ENCODE results near the gene TTC23L. TPM values are rescaled to one million over a fixed set of nuclear protein-coding genes. Genes with fewer than 3 reads are reported as not detected.

Gene TTC23L
- total RNA-seq, 4 donors from 2014 or later = 0.15 to 2.0 TPM; not detected in 2

DNA sequence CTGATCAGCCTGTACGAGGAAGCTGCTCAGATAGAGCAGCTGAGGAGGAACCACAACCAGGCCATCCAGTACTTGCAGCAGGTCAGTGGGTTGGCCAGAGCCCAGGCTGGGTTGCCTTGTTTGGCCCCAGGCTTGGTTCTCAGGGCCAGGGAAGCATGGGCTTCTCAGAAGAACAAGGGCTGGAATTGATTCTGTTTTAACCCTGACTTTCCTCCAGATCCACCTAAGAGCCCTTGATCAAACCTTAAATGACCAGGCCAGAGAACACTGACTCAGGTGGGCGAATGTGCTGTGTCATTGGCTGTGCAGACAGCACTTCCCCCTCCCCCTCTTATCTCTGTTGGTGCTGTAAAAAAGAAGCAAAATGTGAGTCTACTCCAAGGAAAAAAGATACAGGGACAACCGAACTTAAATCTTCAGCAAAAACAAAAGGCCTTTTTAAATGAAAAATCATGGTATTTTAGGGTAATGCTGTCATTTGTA is 28.1 kb downstream of the TTC23L start:
- no peak overlapping the region for H3K4me3 ChIP-seq
- H3K27ac ChIP-seq = no peak overlapping the region
- no peaks in the 10 kb centered on the region for H3K9me3 ChIP-seq
- no peaks in the 10 kb centered on the region for H3K27me3 ChIP-seq
- intact Hi-C loops (cut with DNase I; ENCODE audit: low total_unique reads) = no loop called here
- TF ChIP-seq, protein P1, sequence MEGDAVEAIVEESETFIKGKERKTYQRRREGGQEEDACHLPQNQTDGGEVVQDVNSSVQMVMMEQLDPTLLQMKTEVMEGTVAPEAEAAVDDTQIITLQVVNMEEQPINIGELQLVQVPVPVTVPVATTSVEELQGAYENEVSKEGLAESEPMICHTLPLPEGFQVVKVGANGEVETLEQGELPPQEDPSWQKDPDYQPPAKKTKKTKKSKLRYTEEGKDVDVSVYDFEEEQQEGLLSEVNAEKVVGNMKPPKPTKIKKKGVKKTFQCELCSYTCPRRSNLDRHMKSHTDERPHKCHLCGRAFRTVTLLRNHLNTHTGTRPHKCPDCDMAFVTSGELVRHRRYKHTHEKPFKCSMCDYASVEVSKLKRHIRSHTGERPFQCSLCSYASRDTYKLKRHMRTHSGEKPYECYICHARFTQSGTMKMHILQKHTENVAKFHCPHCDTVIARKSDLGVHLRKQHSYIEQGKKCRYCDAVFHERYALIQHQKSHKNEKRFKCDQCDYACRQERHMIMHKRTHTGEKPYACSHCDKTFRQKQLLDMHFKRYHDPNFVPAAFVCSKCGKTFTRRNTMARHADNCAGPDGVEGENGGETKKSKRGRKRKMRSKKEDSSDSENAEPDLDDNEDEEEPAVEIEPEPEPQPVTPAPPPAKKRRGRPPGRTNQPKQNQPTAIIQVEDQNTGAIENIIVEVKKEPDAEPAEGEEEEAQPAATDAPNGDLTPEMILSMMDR (IDR thresholded peaks at IDR 0.05) = no peak
- TF ChIP-seq POLR2A (IDR thresholded peaks at IDR 0.05) = no peak
- no peaks in the 10 kb centered on the region for H3K4me1 ChIP-seq
- peak in 1 of 2 donors; percentile 20 for DNase-seq
- H3K36me3 ChIP-seq = no peaks in the 10 kb centered on the region

DNA sequence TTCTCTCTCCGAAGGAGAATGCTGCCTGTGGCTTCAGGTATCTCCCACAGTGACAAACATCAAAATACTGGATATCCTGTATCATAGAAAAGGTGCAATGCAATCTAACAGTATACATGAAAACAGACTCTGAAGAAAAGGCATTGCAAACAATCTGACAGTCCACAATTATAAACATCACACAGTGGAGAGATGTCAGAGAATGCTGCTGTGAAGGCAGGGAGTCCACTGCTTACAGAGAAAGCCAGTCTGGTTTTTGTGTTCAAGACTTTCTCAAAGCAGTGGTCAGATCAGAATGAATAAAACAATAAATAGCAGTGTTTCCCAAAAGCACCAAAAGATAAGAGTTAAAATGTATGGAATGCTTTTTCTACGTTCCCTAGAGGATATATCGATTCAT is 28.7 kb downstream of the TTC23L start:
- intact Hi-C loops (cut with DNase I; ENCODE audit: low total_unique reads) = no loop called here
- Histone ChIP-seq H3K9me3 (no peaks in the 10 kb centered on the region), H3K36me3 (no peaks in the 10 kb centered on the region), H3K4me3 (no peak overlapping the region), H3K27ac (no peak overlapping the region), H3K27me3 (no peaks in the 10 kb centered on the region), H3K4me1 (no peaks in the 10 kb centered on the region)
- no peak for TF ChIP-seq POLR2A (IDR thresholded peaks at IDR 0.05)
- TF ChIP-seq, protein P1 (IDR thresholded peaks at IDR 0.05) = no peak
- no peak for DNase-seq

DNA sequence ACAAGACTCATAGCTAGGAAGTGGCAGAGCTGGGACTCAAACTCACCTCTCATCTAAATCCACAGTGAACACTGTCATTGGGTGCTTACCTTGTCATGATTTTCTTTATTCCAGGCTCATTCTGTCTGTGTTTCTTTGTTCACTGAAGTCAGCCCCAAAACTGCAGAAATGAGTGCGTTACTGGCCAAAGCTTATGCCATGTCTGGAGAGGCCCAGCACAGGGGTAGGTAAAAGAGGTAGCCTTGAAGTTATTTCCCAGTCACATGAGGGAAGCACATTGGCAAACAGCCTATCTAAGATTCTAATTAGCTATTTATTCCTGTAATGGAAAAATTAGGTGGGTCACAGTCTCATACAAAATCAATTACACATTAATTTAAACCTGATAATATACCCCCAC is 29.8 kb downstream of the TTC23L start:
- no peaks in the 10 kb centered on the region for H3K27me3 ChIP-seq
- H3K4me1 ChIP-seq = no peaks in the 10 kb centered on the region
- TF ChIP-seq, protein P1 (IDR thresholded peaks at IDR 0.05) = no peak
- TF ChIP-seq POLR2A (IDR thresholded peaks at IDR 0.05) = no peak
- DNase-seq = no peak
- H3K27ac ChIP-seq = no peak overlapping the region
- no peaks in the 10 kb centered on the region for H3K9me3 ChIP-seq
- no peak overlapping the region for H3K4me3 ChIP-seq
- H3K36me3 ChIP-seq = no peaks in the 10 kb centered on the region
- intact Hi-C loops (cut with DNase I; ENCODE audit: low total_unique reads) = no loop called here

DNA sequence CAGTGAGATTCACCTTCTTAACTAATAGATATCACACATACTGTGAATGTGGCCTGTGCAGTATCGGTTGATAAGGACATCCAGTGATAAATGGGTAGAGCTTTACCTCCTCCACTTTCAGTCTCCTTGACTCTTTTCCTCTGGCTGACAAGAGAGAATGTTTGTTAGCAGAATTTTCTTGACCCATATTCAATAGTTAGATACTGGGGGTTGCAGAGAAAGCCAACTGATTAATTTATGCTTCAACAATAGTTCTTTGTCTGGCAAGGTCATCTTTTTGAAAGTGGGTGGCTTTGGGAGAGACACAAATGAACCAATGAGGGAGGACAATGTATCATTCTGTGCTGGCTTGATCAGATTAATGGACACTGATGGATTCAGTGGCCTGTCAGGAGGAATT is 30.3 kb downstream of the TTC23L start:
- H3K27ac ChIP-seq = no peak overlapping the region
- H3K9me3 ChIP-seq = no peaks in the 10 kb centered on the region
- intact Hi-C loops (cut with DNase I; ENCODE audit: low total_unique reads) = no loop called here
- no peaks in the 10 kb centered on the region for H3K36me3 ChIP-seq
- H3K27me3 ChIP-seq = no peaks in the 10 kb centered on the region
- TF ChIP-seq POLR2A (IDR thresholded peaks at IDR 0.05) = no peak
- TF ChIP-seq, protein P1 (IDR thresholded peaks at IDR 0.05) = no peak
- H3K4me3 ChIP-seq = no peak overlapping the region
- H3K4me1 ChIP-seq = no peaks in the 10 kb centered on the region
- no peak for DNase-seq

DNA sequence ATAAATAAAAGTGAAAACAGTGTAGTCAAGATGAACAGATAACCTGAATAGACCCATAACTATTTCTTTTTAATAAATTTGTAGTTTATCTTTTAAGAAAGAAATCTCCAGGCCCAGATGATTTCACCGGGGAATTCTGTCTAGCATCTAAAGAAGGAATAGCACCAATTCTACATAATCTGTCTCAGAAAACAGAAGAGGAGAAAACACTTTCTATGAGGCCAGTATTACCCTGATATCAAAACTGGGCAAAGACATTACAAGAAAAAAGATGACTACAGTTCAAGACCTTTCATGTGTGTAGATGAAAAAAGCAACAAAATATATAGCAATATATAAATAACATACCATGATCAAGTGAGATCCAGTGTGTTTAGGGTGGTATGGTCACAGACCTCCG is 31.4 kb downstream of the TTC23L start:
- Histone ChIP-seq H3K9me3 (no peaks in the 10 kb centered on the region), H3K27me3 (no peaks in the 10 kb centered on the region), H3K4me1 (no peaks in the 10 kb centered on the region), H3K4me3 (no peak overlapping the region), H3K27ac (no peak overlapping the region), H3K36me3 (no peaks in the 10 kb centered on the region)
- TF ChIP-seq, protein P1 (IDR thresholded peaks at IDR 0.05) = no peak
- TF ChIP-seq POLR2A (IDR thresholded peaks at IDR 0.05) = no peak
- no peak for DNase-seq
- intact Hi-C loops (cut with DNase I; ENCODE audit: low total_unique reads) = no loop called here
